Natural killer cell (primary cell): ENCODE measurements around the gene INPP5B. TPM values are rescaled to one million over a fixed set of nuclear protein-coding genes. Genes with fewer than 3 reads are reported as not detected.
A peak's percentile ranks its signal among the peaks of the same experiment; 100 is the strongest.

Experiments
- ATAC-seq, 3 donors: fragments of 150-1000 bp in 2 of 3; fragments of 200-7000 bp in 1 of 3; cut with Tn5 transposase; 1 replicate in 1 of 3; 2 replicates in 2 of 3; pipeline ENCODE4 v1.10.0; 2021; ENCODE audit warnings: mild to moderate bottlenecking in 2 of 3, moderate library complexity in 2 of 3
- DNase-seq, 2 donors: peaks; one replicate each; pipeline versions ENCODE4 v3.0.0 to v3.0.0-alpha.2; 2013 to 2021; ENCODE audit warnings: mixed read lengths in 1 of 2
- H3K27ac ChIP-seq: one replicate; pipeline ENCODE4 v1.5.1; 2013; ENCODE audit warnings: mild to moderate bottlenecking, low read length
- H3K27me3 ChIP-seq: one replicate; pipeline ENCODE4 v1.6.1; 2013; ENCODE audit warnings: low read length; ENCODE audit not compliant: control insufficient read depth, insufficient read depth
- H3K36me3 ChIP-seq: one replicate; pipeline ENCODE4 v1.6.1; 2013; ENCODE audit warnings: low read length; ENCODE audit not compliant: control insufficient read depth, insufficient read depth
- H3K4me1 ChIP-seq: one replicate; pipeline ENCODE4 v1.6.1; 2013; ENCODE audit warnings: low read length; ENCODE audit not compliant: control insufficient read depth, insufficient read depth
- H3K4me3 ChIP-seq: one replicate; pipeline ENCODE4 v1.5.1; 2013; ENCODE audit warnings: low read length
- H3K9me3 ChIP-seq: one replicate; pipeline ENCODE4 v1.6.1; 2013; ENCODE audit warnings: low read length; ENCODE audit not compliant: control insufficient read depth, insufficient read depth
- H3K27ac Mint-ChIP-seq, 2 donors: one replicate each; pipeline ENCODE4 v1.8.0; 2022; ENCODE audit warnings: mild to moderate bottlenecking in 2 of 2, mixed read lengths in 2 of 2, moderate library complexity in 1 of 2
- H3K27me3 Mint-ChIP-seq, 2 donors: one replicate each; pipeline ENCODE4 v1.8.0; 2022; ENCODE audit warnings: low read depth in 2 of 2, mixed read lengths in 2 of 2
- H3K36me3 Mint-ChIP-seq: one replicate; pipeline ENCODE4 v1.8.0; 2022; ENCODE audit warnings: mixed read lengths
- H3K4me1 Mint-ChIP-seq, 2 donors: one replicate each; pipeline ENCODE4 v1.8.0; 2022; ENCODE audit warnings: mixed read lengths in 2 of 2
- H3K4me3 Mint-ChIP-seq: one replicate; pipeline ENCODE4 v1.8.0; 2022; ENCODE audit warnings: mild to moderate bottlenecking, moderate library complexity, mixed read lengths
- H3K9me3 Mint-ChIP-seq, 2 donors: one replicate each; pipeline ENCODE4 v1.8.0; 2022; ENCODE audit warnings: mixed read lengths in 2 of 2
- CTCF ChIP-seq: fragments of 200-600 bp; IDR thresholded peaks from one replicate; pipeline ENCODE4 v1.8.0; 2022; ENCODE audit warnings: antibody characterized with exemption
- WGBS: methylation state at CpG from one replicate; pipeline ENCODE4 v1.1.7; 2013; ENCODE audit warnings: missing lambda C conversion rate; ENCODE audit not compliant: insufficient coverage; 5-methylcytosine and 5-hydroxymethylcytosine counted together
- intact Hi-C: fragments of 100-400 bp; cut with micrococcal nuclease; formaldehyde crosslinking; loops from one replicate; pipeline ENCODE4 v1.14.2; 2022
- total RNA-seq, 4 donors: library from RNA; stranded (reverse); fragments of 120-200 nt in 1 of 4; gene quantifications; one replicate each; pipeline versions ENCODE4 v1.2.3 to v1.2.4, GENCODE V29; 2013 to 2022

Gene INPP5B
- total RNA-seq, 3 donors from 2014 or later (not counting 1 experiment from before 2014, with no cell fraction given), result 34.0 to 66.2 (median 54.7) TPM

- intact Hi-C loops, result no loop called here
- DNase-seq (no peak), ATAC-seq (no peak)
- no peaks in the 10 kb centered on the region for H3K27me3 ChIP-seq
- H3K4me1 Mint-ChIP-seq, result peaks cover 25 to 35% of the 10 kb centered on the region in 2 donors
- H3K4me3 ChIP-seq, result no peak overlapping the region
- H3K36me3 ChIP-seq, result peaks cover 3% of the 10 kb centered on the region
- no peak for TF ChIP-seq CTCF
- peaks cover 11% of the 10 kb centered on the region for H3K4me1 ChIP-seq
- no peaks in the 10 kb centered on the region for H3K36me3 Mint-ChIP-seq
- no peak overlapping the region for H3K27ac Mint-ChIP-seq
- peak overlapping the region; percentile 38 for H3K27ac ChIP-seq
- no peaks in the 10 kb centered on the region for H3K9me3 ChIP-seq
- H3K9me3 Mint-ChIP-seq, result no peaks in the 10 kb centered on the region
- H3K4me3 Mint-ChIP-seq, result no peak overlapping the region
- no peaks in the 10 kb centered on the region for H3K27me3 Mint-ChIP-seq
Measured at GRCh38 chr1:37851262-37851661, 95.6 kb downstream of the INPP5B start.

- Mint-ChIP-seq H3K27me3 (no peaks in the 10 kb centered on the region), H3K4me3 (no peak overlapping the region), H3K9me3 (no peaks in the 10 kb centered on the region), H3K36me3 (no peaks in the 10 kb centered on the region), H3K27ac (no peak overlapping the region), H3K4me1 (peaks cover 28 to 42% of the 10 kb centered on the region in 2 donors)
- Histone ChIP-seq H3K27ac (no peak overlapping the region), H3K36me3 (peaks cover 3% of the 10 kb centered on the region), H3K4me1 (peaks cover 8% of the 10 kb centered on the region), H3K4me3 (no peak overlapping the region), H3K9me3 (no peaks in the 10 kb centered on the region), H3K27me3 (no peaks in the 10 kb centered on the region)
- TF ChIP-seq CTCF, result no peak
- intact Hi-C loops, result no loop called here
- DNase-seq (no peak), ATAC-seq (peak in 1 of 3 donors; percentile 27)
- 95% methylated on average over 4 of the region's 6 CpGs for WGBS
Measured at GRCh38 chr1:37850352-37850955, 96.4 kb downstream of the INPP5B start.

- peaks cover 28 to 43% of the 10 kb centered on the region in 2 donors for H3K4me1 Mint-ChIP-seq
- Histone ChIP-seq H3K4me3 (no peak overlapping the region), H3K4me1 (peaks cover 8% of the 10 kb centered on the region), H3K36me3 (peaks cover 2% of the 10 kb centered on the region), H3K9me3 (no peaks in the 10 kb centered on the region), H3K27ac (no peak overlapping the region), H3K27me3 (no peaks in the 10 kb centered on the region)
- no peak overlapping the region for H3K4me3 Mint-ChIP-seq
- H3K9me3 Mint-ChIP-seq, result no peaks in the 10 kb centered on the region
- DNase-seq (no peak), ATAC-seq (no peak)
- no peak for TF ChIP-seq CTCF
- 91% methylated on average over 3 of the region's 3 CpGs for WGBS
- no peaks in the 10 kb centered on the region for H3K36me3 Mint-ChIP-seq
- H3K27ac Mint-ChIP-seq, result no peak overlapping the region
- intact Hi-C loops, result loop anchor here (10.0 kb wide), 1 partner anchor 255 kb away; the partner anchor contains the start of gene GNL2
- H3K27me3 Mint-ChIP-seq, result no peaks in the 10 kb centered on the region
Measured at GRCh38 chr1:37849480-37849879, 97.4 kb downstream of the INPP5B start.
